Umbilical cord (tissue), 2 donors: ENCODE results near the gene KCTD13. TPM values are rescaled to one million over a fixed set of nuclear protein-coding genes. Genes with fewer than 3 reads are reported as not detected.
"Not testable (repeated sequence)": the region's sequence is repeated elsewhere in the genome, so short reads cannot be mapped to it uniquely, and the experiment has no call there.

Source experiments
- DNase-seq: peaks from one replicate; pipeline ENCODE4 v3.0.0-alpha.2; 2015; ENCODE audit warnings: low spot score
- total RNA-seq: library from RNA; depleted of rRNA; stranded (reverse); fragments of >200 nt; gene quantifications from one replicate; pipeline ENCODE4 v1.2.3, GENCODE V29; 2014; ENCODE audit warnings: low replicate concordance; ENCODE audit not compliant: insufficient read depth

KCTD13 gene
- total RNA-seq, 1 donor from 2014 or later = 9.4 TPM

- DNase-seq = no peak
These were observed 21.9 kb upstream of the KCTD13 start for GRCh38 chr16:29947897-29948296.

DNA sequence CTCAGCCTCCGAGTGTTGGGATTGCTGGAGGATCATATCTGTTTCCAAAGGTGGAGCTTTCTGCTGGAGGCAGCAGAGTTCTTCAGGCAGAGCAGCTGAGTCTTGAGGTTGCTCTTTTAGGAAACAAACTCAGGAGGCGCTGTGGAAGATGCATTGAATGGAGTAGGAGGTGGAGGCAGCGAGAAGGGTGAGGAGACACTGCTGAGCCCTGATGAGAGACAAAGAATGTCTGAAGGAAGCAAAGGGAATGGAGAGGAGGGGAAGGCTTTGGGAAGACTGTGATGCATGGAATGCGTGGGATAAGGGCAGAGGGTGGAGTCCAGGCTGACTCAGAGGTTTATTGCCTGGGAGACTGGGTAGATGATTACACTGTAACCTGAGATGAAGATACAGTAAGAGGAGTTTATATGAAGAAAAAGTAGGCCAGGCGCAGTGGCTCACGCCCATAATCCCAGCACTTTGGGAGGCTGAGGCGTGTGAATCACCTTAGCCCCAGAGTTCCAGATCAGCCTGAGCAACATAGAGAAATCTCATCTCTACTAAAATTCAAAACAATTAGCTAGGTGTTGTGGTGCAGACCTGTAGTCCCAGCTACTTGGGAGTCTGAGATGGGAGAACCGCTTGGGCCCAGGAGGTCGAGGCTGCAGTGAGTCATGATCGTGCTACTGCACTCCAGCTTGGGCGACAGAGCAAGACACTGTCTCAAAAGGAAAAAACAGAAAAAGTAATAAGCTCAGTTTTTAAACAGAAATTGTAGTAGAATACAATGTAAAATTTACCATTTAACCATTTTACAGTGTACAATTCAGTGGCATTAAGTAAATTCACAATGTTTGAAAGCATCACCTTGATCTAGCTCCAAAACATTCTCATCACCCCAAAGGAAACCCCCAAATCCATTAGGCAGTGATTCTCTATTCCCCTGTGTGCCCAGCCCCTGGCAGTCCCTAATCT lies 18.1 kb upstream of the KCTD13 start:
- peak; percentile 98 for DNase-seq

DNA sequence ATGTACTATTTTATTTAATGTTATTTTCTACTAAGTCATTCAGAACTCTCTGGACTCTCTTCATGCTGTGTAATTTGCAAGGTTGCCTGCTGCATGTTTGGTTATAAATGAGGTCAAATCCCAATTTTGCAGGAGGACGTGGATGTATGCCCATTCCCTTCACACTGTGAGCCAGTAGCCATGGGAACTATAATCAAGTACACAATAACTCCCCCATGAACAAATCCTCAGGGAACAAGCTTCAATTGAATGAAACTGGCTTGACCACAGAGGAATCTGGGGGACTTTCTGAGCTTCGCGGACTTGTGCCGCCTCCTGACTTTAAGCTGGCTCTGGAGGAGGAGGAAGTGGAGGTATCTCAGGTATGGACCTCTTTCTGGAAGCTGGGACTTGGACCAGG lies 14.6 kb upstream of the KCTD13 start:
- DNase-seq = no peak

DNA sequence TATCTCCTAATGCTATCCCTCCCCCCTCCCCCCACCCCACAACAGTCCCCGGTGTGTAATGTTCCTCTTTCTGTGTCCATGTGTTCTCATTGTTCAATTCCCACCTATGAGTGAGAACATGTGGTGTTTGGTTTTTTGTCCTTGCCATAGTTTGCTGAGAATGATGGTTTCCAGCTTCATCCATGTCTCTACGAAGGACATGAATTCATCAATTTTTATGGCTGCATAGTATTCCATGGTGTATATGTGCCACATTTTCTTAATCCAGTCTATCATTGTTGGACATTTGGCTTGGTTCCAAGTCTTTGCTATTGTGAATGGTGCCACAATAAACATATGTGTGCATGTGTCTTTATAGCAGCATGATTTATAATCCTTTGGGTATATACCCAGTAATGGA lies 5.7 kb upstream of the KCTD13 start:
- DNase-seq = not testable (repeated sequence)

DNA sequence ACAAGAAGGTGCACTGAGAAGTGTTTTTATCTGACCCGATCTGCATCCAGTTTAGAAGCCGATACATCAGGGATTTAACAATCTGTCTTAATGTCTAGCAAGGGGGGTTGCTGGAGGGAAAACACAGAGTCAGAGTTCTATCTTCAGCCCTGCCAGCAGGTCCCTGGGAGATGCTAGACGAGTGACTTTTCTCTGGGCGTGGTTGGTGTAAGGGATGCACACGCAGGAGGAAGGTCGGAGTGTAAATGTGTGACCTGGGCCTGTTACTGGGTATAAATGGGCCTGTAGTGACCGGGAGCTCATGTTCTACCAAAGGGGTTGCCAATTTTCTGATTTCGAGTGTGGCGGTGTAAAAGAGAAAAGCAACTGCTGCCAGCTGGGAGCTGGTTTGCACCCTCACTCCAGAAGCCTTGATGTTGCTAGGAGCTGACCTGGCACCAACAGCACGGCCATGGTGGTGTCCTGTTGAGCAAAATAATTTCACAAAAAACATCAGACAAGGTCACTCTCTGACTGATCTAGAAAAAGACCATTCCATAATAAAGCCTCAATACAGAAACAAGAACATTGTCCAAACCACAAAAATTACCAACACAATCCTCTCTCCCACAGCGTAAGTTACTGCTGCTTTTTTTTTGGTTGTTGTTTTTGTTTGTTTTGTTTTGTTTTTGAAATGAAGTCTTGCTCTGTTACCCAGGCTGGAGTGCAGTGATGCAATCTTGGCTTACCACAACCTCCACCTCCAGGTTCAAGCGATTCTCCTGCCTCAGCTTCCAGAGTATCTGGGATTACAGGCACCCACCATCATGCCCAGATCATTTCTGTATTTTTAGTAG lies 1.3 kb upstream of the KCTD13 start:
- no peak for DNase-seq

GRCh38 chr16:29926711-29927052 lies 656 bp upstream of the KCTD13 start:
- peak; percentile 52 for DNase-seq

DNA sequence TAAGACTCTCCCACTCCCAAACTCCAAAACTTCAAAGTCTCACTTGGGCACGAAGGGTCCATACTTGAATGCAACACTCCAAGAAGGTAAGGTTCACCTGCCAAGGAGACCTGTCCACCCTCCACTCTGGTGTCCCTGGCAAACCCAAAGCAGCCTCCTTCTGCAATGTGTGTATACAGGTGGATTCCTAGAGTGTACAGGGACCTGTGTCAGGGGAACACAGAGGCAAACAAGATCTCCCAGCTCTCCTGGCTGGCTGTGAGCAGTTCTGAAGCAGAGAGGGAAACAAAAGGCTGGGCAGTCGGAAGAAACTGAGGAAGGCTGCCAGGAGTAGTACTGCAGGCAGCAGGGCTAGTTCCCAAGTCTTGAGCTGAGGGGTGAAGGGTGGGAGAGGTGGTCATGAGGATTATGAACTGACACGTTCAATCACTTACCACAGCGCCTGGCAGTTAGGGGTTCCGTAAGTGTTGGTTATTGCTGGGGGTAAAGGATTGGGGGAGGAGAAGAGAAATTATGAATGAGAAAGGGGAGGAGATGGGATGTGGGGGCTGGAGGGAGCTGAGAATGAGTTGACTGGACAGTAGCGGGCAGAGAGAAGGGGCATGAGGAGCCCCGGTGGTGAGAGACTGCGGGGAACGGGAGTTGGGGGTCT lies 795 bp downstream of the KCTD13 start:
- DNase-seq = peak; percentile 5

- DNase-seq = no peak
These were observed 3.0 kb downstream of the KCTD13 start for GRCh38 chr16:29922986-29923501.

- no peak for DNase-seq
These were observed 3.7 kb downstream of the KCTD13 start for GRCh38 chr16:29922326-29922725.

- no peak for DNase-seq
These were observed 5.0 kb downstream of the KCTD13 start for GRCh38 chr16:29921034-29921385.

GRCh38 chr16:29920288-29921033 lies 5.6 kb downstream of the KCTD13 start:
- no peak for DNase-seq

DNA sequence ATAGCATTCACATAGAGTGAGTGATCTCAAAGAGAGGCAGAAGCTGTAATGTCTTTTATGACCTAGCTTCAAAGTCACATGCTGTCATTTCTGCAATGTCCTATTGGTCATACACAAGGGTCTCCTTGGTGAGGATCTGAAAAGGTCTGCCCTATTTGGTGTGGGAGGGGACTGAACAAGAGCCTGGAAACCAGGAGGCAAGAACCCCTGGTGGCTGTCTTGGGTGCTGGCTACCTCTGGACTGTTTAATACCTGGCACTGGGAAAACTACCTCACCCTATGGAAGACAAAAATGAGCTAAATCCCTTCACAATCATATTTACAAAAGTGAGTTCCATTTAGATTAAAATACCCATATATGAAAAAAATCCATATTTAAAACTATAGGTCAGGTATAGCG lies 9.0 kb downstream of the KCTD13 start:
- no peak for DNase-seq

- DNase-seq = no peak
These were observed 10.3 kb downstream of the KCTD13 start for GRCh38 chr16:29915590-29916247.

GRCh38 chr16:29913514-29913913 lies 12.5 kb downstream of the KCTD13 start:
- no peak for DNase-seq

GRCh38 chr16:29912087-29912486 lies 13.9 kb downstream of the KCTD13 start:
- no peak for DNase-seq

DNA sequence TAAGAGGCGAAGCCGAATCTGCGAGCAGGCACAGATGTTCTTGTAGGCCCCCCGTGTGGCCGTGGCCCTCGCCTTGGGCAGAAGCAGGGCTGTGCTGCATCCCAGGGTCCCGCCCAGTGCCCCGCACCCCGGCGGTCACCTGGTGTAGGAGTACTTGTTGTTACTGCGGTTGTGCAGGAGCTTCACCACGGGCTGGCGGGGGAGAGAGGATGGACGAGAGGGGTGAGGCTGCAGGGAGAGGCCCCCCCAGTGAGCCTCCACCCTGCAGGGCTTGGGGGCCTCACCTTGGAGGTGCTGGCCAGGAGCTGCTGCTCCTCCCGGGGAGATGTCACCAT lies 14.4 kb downstream of the KCTD13 start:
- no peak for DNase-seq

DNA sequence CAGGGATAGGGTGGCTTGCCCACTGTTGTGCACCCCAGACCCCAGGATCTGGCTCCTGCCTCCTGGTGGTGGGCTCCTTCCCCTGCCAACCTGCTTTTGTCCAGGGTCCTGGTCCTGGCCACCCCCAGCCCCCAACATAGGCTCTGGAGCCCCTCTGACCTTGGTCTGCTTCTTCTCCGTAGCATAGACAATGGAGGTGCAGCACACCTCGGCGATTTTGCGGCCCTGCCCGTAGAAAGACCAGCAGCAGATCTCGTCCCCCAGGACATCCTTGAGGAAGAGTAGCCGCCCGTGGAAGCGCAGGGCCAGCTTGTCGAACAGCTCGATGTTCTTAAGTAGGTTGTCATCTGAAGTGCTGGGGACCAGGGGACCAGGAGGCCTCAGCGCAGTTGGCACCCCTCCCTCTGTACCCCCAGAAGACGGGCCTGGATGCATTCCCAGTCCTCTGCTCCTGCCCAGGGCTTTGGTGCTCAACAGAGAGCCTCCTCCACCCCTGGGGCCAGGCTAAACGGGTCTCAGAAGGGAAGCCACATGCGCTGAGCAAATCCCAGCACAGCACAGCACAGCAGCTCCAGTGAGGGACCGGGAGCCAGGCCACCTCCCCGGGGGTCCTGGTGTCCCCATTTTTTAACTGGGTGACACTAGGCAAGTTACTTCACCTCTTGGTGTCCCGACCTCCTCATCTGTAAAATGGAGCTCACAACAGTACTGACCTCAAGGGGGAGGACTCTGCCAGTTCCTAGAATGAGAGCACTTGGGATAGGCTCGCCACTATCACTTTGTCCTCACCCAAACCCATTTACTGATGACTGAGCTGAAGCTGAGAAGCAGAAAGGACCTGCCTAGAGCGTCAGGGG lies 15.0 kb downstream of the KCTD13 start:
- DNase-seq = no peak

DNA sequence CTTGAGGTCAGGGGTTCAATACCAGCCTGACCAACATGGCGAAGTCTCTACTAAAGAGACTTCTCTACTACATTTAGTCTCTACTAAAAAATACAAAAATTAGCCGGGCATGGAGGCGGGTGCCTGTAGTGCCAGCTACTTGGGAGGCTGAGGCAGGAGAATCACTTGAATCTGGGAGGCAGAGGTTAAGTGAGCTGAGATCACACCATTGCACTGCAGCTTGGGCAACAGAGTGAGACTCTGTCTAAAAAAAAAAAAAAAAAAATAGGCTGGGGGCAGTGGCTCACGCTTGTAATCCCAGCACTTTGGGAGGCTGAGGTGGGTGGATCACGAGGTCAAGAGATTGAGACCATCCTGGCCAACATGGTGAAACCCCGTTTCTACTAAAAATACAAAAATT lies 16.2 kb downstream of the KCTD13 start:
- not testable (repeated sequence) for DNase-seq

DNA sequence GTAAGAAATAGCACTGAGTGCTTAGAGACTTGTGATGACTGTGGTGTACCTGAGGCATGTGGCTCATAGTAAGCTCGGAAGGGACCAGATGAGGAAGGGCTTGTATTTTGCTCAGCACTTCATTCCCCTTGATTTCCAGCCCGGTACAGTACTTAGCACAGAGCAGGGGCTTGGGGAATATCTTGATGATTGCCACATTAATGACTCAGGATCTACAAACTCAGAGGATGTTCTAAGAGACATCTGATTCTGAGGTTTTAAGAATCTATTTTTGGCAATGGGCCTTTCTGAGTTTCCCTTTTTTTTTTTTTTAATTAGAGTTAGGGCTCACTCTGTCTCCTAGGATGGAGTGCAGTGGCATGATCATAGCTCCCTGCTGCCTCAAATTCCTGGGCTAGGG lies 16.6 kb downstream of the KCTD13 start:
- DNase-seq = no peak

GRCh38 chr16:29908719-29909220 lies 17.3 kb downstream of the KCTD13 start:
- no peak for DNase-seq
